PFSK-1 (cell line): Measurements from ENCODE around the gene XPR1.

Experiments used
- FOXP2 ChIP-seq: optimal IDR thresholded peaks from 2 replicates; pipeline ENCODE3; 2011; ENCODE audit warnings: borderline replicate concordance, control low read depth, inconsistent platforms; ENCODE audit not compliant: insufficient read depth; ENCODE audit errors: extremely low read length, extremely low read depth
- POLR2AphosphoS5 ChIP-seq: IDR thresholded peaks from 2 replicates; pipeline ENCODE4 v1.6.1; 2012; ENCODE audit warnings: low read depth, mild to moderate bottlenecking, control low read depth, low read length, moderate library complexity
- SIN3A ChIP-seq: IDR thresholded peaks from 2 replicates; pipeline ENCODE4 v1.6.1; 2012; ENCODE audit warnings: mild to moderate bottlenecking, low read length, moderate library complexity, borderline replicate concordance; ENCODE audit not compliant: insufficient read depth
- TAF1 ChIP-seq: IDR thresholded peaks from 2 replicates; pipeline ENCODE4 v1.6.1; 2012; ENCODE audit warnings: low read length, control low read depth, borderline replicate concordance; ENCODE audit not compliant: insufficient read depth
- TF ChIP-seq, protein P1 (sequence below), 2 experiments: IDR thresholded peaks; 2 replicates each; pipeline versions ENCODE4 v1.6.1 to v1.8.0; 2011 to 2012; ENCODE audit warnings: low read depth in 2 of 2, low read length in 2 of 2, control low read depth in 1 of 2, inconsistent platforms in 1 of 2, mild to moderate bottlenecking in 1 of 2, moderate library complexity in 1 of 2; ENCODE audit not compliant: insufficient read depth in 1 of 2

Gene XPR1

DNA sequence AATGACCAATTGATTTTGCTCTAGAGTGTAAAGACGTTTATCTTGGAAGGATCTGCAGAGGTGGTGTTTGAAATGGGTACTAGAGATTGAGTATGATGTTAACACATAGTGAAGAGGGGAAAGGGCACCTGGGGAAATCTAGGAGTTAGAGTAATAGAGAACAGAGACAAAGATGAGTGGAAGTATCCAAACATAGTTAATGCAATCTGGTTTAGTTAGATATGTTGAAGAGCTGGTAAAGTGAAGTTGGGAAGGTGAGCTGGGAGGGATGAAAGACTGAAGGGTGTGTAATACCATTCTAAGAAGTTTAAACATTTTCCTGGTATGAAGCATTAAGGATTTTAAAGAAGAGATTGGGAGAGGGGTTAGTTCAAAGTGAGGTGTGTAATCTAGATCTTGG, 11.0 kb downstream of the XPR1 start:
- no peak for TF ChIP-seq POLR2AphosphoS5
- no peak for TF ChIP-seq SIN3A
- TF ChIP-seq TAF1, result no peak
- TF ChIP-seq FOXP2, result no peak

DNA sequence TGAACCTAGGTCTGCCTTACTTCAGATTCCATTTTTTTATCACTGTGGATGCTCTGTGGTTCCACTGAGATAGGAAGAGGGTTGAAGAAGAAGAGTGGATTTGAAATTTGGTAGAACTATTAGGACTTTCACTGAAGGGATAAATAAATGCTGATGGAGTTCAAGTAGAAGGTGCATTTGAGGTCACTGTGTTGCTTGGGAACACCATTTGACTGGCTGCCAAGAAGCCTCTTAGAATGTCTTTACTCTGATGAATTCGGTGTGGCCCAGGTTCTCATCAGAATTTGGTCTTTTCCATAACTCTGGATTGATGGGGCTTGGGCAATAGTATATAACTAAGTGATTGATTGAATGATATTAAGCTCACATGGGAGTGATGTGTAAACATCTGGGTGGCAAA, 11.9 kb downstream of the XPR1 start:
- TF ChIP-seq TAF1, result no peak
- TF ChIP-seq, protein P1, sequence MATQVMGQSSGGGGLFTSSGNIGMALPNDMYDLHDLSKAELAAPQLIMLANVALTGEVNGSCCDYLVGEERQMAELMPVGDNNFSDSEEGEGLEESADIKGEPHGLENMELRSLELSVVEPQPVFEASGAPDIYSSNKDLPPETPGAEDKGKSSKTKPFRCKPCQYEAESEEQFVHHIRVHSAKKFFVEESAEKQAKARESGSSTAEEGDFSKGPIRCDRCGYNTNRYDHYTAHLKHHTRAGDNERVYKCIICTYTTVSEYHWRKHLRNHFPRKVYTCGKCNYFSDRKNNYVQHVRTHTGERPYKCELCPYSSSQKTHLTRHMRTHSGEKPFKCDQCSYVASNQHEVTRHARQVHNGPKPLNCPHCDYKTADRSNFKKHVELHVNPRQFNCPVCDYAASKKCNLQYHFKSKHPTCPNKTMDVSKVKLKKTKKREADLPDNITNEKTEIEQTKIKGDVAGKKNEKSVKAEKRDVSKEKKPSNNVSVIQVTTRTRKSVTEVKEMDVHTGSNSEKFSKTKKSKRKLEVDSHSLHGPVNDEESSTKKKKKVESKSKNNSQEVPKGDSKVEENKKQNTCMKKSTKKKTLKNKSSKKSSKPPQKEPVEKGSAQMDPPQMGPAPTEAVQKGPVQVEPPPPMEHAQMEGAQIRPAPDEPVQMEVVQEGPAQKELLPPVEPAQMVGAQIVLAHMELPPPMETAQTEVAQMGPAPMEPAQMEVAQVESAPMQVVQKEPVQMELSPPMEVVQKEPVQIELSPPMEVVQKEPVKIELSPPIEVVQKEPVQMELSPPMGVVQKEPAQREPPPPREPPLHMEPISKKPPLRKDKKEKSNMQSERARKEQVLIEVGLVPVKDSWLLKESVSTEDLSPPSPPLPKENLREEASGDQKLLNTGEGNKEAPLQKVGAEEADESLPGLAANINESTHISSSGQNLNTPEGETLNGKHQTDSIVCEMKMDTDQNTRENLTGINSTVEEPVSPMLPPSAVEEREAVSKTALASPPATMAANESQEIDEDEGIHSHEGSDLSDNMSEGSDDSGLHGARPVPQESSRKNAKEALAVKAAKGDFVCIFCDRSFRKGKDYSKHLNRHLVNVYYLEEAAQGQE (IDR thresholded peaks at IDR 0.05; ENCODE audit: insufficient read depth in 1 of 2, low read depth in 2 of 2, low read length in 2 of 2), result no peak
- TF ChIP-seq SIN3A, result no peak
- no peak for TF ChIP-seq FOXP2
- no peak for TF ChIP-seq POLR2AphosphoS5

DNA sequence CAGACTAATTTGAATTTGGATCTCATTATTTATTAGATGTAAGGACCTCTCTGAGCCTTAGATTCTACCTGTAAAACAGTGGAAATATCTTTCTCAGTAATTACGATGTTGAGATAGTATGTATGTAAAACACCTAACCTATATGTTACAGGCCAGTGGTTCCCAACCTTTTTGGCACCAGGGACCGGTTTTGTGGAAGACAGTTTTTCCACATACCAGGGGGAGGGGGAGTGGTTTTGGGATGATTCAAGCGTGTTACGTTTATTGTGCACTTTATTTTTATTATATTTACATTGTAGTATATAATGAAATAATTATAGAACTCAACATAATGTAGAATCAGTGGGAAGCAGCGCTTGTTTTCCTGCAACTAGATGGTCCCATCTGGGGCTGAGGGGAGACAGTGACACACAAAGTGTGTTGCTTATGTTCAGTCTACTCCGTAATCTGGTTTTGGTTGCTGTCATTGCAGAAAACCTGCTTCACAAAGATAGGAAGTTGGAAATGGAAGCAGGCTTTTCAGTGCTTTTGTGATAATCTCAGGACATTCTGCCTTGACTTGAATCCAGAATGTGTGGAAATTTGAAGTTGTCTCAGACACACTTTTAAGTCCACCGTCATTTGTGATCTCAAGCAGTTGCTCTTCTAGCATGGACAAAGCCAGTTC, 12.8 kb downstream of the XPR1 start:
- TF ChIP-seq, protein P1 (IDR thresholded peaks at IDR 0.05; ENCODE audit: insufficient read depth in 1 of 2, low read depth in 2 of 2, low read length in 2 of 2), result no peak

DNA sequence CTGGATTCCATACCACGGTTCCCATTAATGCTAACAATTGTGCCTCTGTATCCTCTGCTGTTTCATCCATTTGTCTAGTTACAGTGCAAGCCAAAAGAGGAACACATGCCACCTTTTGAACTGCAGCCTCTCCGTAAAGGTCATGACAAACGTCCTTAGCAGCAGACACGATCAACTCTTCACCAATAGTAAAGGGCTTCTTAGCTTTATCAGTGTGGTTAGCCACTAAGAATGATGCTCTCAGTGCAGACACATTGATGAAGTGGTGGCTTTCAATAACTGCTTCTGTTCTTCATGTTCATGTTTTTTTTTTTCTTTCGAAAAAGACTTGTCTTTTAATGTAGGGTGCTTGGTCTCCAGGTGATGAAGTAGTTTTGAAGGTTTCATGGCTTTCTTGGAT, 14.3 kb downstream of the XPR1 start:
- TF ChIP-seq, protein P1 (IDR thresholded peaks at IDR 0.05; ENCODE audit: insufficient read depth in 1 of 2, low read depth in 2 of 2, low read length in 2 of 2), result no peak
- no peak for TF ChIP-seq SIN3A

DNA sequence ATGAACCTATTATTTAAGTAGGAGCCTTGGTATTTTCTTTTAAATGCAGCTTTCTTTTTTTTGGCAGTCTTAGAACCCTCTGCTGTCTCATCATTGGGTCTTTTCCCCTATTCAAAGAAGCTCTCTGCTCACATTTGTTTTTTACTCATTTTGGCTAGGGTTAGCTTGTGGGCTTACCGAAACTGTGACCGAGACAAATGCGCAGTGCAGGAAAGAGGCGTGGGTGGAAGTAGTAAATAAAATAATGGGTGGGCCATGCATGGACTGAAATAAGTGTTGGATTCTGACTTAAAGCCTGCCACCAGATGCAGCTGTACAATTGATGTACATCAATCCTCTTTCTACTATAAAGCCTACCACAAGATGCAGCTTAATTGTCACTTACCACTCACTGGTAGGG, 14.7 kb downstream of the XPR1 start:
- no peak for TF ChIP-seq POLR2AphosphoS5
- TF ChIP-seq TAF1, result no peak
- TF ChIP-seq FOXP2, result no peak
- TF ChIP-seq SIN3A, result no peak
- TF ChIP-seq, protein P1 (IDR thresholded peaks at IDR 0.05; ENCODE audit: insufficient read depth in 1 of 2, low read depth in 2 of 2, low read length in 2 of 2), result no peak

DNA sequence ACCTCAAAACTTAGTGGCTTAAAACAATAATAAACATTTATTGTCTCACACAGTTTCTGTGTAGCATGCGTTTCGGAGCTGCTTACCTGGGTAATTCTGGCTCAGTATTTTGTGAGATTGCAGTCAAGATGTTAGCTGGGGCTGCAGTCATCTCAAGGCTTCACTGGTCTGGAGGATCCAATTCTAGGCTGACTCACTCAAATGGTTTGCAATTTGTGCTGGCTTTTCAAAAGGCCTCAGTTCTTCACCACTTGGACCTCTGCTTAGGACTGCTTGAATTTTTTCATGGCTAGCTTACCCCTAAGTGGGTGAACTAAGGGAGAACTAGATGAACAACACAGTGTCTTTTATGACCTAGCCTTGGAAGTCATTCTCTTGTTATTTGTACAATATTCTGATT, 21.0 kb downstream of the XPR1 start:
- TF ChIP-seq TAF1, result no peak
